ENCODE results near the gene DTD1.

DTD1 gene, protein sequence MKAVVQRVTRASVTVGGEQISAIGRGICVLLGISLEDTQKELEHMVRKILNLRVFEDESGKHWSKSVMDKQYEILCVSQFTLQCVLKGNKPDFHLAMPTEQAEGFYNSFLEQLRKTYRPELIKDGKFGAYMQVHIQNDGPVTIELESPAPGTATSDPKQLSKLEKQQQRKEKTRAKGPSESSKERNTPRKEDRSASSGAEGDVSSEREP

DNA sequence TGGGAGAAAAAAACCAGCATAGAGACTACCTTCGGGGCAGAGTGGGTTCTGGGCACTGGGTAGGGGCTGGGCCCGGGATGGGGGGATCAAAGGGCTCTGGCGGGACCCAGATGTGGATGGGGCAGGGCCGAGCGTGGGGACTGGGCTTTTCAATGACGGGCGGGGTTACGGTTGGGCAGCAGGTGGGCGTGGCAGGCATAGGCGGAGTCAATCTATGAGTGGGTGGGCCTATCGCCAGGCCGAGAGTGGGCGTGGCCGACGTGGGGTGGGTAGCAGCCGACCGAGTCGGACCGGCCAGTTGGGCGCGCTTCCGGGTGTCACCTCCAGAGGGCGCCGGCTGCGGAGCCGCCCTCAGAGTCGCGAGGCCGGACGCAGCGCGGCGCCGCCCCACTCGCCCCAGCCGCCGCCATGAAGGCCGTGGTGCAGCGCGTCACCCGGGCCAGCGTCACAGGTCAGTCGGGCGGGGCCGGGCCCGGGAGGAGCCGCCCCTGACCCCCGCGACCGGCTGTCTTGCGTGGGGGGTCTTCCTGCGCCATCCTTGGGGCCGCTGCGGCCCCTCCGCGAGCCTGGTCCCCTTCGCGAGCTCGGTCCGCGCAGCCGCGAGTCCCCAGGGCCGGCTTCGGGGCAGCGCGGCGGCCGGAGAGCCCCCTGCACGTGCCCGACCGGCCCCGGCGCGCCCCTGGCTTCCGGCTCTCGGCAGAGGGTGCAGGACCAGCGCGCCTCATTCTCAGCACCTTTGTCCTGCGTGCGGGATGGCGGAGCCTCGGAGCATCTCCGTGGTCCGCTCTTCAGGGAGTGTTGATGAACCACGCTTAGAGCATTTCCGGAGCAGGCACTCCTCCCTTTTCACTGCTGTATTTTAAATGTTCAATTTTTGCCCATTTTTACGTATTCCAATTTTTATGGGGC is at the start of gene DTD1:
Gene DTD1 (plus strand): TSS at position 390 of the 909 bp plus-strand sequence. CDS start 19 bp downstream, at position 409.
- peak; percentile 69 for DNase-seq

DNA sequence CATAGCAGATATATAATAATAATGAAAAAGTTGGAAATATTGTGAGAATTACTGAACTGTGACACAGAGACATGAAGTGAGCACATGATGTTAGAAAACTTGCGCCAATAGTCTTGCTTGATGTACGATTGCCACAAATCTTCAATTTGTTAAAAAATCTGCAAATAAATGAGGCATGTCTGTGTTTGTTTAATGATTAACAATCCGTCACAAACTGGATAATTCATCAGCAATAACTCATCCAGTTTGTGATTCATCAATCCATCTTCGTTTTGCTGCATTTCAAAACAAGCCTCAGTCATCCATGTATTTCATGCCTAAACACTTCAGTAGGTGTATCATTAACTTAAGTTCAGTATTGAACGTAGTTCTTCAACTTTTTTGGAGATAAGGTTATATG is 46.1 kb upstream of the DTD1 start:
- DNase-seq, result no peak

DNA sequence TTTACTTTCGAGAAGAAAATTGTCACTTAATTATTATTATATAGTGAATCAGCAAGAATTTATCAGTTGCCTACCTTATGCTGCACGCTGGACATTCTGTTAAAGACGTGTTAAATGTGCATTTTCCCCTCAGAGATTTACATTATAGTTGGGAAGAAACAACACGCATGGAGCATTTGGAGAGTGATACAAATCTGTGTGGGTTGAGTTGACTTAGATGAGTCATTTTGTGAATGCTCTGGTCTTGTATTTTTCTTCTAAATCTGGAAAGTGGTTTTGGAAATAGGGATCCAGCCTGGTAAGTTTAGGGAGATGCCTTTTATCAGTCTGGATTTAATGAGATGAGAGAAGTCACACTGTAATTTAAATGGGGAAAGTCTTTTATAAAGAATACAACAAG is 44.6 kb upstream of the DTD1 start:
- DNase-seq, result no peak

DNA sequence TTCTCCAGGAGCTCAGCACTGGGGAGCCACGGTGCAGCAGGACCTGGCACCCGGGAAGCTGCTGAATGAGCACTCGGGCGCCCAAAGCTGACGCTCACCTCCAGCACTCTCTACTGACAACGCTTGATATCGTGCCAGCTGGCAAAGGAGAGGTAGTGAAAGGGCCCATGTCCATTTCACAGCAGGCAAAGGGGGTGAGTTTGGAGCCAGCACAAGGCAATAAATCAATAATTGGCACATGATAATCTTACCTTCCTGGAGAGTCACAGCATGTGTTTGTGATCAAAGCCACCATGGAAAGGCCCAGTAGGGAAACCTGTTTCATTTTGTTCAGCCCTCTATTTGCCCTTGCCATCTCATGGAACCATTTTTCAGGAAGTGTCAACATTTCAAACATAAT is 43.9 kb upstream of the DTD1 start:
- peak; percentile 92 for DNase-seq

DNA sequence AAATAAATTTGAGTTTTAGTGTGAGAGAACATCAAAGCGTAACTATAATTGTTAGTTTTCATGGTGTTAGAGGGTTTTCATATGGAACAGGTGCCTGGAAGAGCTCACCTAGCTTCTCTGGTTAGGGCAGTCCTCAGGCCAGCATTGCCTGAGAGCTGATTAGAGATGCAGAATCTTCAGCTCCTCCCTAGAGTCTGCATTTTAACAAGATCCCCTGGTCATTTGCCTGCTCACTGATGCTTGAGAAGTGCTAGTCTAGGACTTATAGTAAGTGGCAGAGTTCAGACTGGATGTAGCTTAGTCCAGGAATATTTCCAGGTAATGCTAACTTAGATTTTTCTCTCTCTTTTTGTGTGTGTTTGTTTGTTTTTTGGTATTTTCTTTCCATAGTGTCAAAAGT is 42.3 kb upstream of the DTD1 start:
- DNase-seq, result no peak

DNA sequence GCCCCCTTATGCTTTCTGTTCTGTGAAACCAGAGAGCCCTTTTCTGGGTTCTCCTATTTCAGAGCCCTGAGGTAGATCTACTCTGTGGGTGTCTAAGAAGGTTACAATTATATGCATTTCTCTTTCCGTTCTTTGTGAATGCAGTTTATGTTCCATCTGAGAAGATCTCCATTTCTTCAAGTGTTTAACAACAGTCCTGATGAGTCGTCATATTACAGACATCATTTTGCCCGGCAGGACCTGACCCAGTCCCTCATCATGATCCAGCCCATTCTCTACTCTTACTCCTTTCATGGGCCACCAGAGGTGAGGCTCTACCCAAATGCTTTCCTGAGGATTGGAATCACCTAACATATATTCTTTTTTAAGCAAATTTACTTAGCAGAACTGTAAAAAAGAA is 39.4 kb upstream of the DTD1 start:
- no peak for DNase-seq

DNA sequence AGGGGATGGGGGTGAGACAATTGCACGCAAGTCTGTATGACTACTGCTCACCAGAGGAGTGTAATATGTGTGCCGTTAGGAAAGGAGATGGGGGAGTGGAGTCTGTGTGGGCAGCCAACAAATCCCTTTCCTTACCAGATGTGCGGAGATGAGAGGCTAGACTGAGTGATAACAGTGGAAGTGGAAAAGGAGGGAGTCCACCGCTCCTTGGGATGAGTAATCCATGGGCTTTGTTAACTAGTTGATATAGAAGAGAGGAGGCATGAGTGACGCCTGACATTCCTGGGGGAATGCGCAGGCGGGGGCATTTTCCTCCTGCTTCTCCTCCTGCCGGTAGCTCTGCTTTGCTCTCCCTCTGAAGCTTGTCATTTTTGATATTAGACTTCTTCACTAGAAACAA is 34.1 kb upstream of the DTD1 start:
- DNase-seq, result no peak

DNA sequence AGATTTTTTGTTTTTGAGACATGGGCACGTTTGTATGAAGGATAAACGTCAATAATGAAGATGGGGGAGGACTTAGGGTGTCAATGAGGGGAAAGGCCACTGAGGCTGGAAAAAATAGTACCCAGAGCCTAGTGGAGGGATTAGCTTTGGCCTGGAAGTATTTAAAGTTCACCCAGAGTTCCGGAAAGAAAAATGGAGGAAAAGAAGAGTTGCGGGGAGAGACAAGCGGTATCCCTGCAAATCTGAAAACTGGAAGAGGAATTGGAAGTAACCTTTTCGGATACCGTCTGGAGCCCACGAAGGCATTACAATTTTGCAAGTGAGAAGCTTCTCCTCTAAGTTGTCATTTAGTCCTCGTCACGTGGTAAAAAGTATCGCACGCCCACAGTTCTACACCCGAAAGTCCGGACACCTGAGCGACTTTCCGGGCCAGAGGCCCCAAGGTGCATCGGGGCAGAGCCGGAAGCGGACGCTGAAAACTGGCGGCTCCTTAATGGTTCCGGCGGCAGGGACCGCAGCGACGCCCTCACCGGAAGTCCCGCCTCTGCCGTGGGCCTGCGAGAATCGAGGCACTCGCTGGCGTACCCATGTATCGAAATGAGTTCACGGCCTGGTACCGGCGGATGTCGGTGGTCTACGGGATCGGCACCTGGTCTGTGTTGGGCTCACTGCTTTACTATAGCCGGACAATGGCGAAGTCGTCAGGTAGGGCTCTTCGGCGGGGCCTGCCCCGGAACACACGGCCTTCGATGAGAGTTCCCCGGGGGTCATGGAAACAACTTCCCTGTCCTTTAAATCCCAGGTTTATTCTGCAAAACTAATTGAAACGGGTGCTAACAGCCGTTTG is 20.7 kb upstream of the DTD1 start, which contains the start of gene SMIM26:
Gene SMIM26 (plus strand): TSS at position 541 of the 847 bp plus-strand sequence. CDS start 47 bp downstream, at position 588.
- DNase-seq, result peak; percentile 53

DNA sequence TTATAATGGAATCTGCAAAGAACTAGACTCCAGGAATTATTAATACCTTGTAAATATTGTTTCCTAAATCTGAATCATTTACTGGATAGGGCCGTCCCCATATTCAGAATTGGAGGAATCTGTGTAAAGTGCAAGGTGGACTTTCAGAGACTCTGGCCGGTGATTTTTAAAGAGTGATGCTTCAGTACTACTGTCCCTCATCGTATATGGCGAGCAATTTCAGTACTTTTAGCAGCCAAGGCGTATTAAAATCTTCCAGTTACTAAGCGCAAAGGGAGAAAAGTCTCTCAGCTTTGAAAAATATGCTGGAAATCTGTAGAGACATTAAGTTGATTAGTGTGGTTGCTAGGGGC is 20.1 kb upstream of the DTD1 start:
- DNase-seq, result no peak

DNA sequence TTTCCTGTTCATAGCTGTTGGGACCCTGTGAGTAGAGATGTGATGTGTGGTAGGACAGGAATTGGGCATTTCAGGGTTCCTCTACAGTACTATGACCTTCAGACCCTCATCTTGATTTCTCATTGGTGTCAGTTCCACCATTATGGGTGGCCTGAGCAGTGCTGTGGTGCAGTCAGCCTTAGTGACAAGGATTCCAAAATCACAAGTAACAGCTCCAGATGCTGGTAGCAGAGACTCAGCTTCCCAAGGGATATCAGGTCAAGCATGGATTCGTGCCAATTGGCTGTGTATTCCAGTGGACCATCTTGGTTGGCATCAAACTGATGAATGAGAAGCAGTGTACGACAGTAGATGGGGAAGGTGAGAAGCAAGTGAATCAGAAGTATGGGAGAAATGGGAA is 16.8 kb upstream of the DTD1 start:
- DNase-seq, result no peak

DNA sequence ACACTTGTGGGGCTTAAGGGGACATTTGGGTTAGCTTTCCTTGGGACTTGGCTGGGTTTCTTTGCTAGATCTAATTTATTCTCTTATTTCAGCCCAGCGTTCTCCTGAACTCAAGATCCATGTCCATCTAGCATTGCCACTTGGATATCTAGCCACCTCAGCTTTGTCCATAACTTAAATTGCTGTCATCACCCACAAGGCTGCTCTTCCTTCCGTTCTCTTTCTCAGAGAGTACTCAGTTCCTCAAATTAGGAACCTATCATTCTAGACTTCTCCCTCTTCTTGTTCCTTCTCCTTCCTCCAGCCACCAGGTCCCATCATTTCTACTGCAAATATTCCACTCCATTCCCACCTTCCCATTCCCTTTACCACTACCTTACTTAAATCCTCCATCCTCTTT is 16.3 kb upstream of the DTD1 start:
- no peak for DNase-seq

DNA sequence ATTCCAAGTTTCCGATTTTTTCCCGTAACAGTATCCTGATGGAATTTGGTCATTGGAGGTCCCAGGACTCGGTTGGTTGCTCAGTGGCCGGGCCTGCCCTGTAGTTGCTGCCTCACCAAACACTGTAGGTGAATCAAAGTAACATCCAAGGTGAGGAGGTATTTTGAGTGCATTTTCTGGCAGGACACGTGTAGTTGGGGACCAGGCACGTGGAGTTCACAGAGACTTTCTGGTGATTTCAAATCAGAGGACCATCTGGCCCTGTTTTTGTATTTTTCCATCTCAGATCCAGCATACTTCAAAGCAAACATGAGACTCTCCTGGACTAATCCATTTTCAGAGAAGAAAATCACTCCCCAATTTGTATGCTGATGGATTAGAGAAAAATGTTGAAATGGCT is 9.9 kb upstream of the DTD1 start:
- DNase-seq, result no peak

DNA sequence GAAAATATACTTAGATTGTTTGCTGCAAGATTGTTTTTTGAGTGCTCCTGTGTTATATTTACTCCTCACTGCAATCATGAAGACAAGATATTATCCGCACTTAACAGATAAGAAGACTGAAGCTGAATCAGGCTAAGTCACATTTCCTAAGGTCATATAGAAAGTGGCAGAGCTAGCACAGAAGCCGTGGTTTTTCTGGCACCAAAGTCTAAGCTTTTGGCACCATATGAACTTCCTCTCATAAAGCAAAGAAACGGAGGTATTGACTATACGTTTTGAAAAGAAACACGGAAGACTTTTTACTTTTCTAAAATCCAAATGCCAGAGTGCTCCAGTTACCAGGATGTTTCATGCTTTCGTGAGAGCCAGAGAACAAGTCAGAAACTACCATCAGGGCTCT is 9.3 kb upstream of the DTD1 start:
- DNase-seq, result no peak

DNA sequence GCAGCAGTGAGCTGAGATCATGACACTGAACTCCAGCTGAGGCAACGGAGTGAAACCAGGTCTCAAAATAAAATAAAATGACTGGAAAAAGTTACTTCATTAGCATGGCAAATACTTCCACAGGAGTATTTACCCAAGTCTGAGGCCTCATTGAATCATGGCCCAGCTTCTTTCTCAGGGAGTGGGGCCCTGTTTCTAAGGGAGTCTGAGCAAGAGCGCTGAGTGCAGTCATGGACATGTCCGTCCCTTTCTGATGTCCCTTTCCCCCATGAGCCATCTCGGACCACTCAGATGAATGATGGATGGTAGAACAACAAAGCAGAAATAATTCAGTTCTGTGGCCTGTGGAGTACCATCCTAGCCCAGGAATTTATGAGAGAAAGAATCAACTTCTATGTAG is 7.8 kb upstream of the DTD1 start:
- DNase-seq, result no peak

DNA sequence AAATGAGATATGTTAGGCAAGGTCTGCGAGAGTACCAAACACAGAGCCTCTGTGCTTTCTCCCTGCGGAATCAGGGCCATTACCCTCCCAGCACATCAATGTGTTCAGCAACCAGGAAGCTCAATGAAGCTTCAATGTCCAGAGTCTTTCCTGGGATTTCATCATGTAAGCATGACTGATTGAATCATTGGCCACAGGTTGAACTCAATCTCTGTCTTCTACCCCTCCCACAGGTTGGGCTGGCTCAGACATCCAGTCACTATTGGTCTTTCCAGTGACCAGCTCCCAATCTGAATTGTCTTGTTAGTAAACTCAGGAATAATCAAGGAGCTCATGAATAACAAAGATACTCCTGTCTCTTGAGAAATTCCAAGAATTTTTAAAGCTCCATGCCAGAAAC is 2.7 kb upstream of the DTD1 start:
- DNase-seq, result no peak

DNA sequence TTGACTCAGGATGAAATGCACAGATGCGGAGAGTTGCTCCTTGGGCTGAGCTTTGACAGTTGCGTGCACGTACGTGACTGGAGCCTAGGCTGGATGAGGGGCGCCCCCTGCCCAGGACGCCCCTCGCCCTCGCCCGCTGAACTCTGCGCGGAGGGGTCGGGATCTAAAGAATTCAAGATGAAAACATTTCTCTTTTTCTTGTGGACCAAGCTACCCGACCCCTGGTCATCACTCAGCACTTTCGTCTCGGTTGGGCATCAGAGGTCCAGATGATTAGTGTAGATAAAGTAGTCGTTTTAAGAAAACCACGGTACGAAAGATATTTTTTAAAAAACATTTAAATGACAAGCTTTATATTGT is 700 bp downstream of the DTD1 start:
- no peak for DNase-seq

DNA sequence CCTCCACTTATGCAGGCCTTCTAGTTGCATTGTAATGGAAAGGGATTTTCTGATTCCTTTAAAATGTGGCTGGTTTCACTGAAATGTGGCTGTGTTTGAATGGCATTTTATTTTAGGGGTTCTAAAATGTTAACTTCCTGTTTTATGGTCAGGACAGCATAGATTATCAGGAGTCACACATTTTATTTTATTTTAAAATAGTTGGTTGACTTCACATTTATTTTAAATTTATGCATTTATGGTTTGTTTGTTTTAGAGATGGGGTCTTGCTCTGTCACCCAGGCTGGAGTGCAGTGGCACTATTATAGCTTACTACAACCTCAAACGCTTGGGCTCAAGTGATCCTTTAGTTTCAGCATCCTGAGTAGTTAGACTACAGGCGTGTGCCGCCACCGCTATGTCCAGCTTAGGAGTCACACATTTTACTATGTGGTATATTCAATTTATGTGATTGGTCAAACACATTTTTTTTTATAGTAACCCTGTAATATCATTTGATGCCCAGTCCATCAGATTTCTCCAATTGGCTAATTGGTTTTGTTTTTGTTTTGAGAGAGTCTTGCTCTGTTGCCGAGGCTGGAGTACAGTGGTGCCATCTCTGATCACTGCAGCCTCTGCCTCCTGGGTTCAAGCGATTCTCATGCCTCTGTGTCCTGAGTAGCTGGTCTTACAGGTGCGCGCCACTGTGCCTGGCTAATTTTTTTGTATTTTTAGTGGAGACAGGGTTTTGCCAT is 2.3 kb downstream of the DTD1 start:
- no peak for DNase-seq

DNA sequence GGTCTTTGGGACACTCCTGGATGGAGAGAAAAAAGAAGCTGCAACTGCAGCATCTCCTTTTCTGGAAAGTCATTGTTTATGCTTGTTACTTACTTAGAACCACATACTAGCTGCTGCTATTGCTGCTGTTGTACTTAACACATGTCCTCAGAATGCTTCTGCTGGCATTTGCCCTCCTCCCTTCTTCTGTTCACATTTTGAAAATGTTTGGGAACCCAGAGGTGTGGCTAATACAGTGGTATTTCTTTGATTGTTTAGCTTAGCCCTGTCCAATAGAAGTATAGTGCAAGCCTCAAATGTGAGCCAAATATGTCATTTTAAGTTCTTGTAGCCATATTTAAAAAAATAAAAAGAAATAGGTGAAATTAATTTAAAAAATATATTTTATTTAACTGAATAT is 8.4 kb downstream of the DTD1 start:
- DNase-seq, result no peak

DNA sequence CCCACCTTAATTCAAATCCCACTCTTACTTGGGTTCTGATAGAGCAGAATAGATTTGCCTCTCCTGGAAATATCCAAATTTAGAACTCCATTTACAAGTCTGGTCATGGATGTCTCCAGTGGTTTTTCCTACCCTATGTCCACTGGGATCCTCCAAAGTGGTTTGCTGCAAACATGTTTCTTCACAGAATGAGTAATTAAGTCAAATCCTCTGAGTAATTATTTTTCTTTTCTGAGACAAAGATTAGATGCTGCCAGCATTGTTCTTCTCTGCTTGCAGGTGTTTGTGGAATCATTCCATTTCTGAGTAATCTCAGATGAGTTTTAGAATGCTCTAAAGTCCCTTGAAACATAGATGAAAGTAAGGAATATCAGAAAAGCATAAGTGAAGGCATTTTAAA is 21.9 kb downstream of the DTD1 start:
- DNase-seq, result no peak

DNA sequence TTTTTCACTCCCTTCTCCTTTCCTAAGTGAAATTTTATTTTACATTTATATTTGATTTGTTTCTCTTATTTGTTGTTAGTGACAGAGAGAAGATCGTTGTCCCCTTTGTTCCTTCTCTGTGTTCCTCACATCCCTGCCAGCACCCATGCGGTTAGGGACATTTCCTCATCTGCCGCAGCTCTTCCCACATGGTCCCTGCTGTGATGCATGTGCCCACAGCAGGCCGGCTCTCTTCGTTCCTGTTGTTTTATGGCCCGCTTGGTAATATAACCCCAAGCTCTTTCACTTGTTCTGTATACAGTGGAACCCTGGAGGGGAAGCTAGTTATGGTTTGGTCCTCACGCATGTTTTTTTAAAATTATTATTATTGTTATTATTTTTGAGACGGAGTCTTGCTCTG is 23.6 kb downstream of the DTD1 start:
- DNase-seq, result no peak

DNA sequence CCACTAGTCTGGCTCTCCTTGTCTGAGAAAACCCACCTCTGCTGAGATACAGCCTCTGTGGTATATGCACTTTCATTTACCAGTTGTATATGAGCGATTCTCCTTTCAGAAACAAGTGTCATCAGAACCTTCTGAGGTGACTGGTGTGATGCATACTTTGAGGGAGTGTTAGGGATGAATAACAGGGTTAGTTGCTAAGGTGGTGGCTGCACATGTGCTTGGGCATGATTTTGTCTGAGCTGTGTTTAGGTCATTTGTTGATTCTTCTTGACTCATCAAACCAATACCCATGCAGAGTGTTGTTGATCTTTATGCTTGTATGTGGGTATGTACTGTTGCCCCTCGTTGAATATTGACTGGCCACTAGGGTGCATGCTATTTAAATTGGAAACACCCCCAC is 25.7 kb downstream of the DTD1 start:
- no peak for DNase-seq

DNA sequence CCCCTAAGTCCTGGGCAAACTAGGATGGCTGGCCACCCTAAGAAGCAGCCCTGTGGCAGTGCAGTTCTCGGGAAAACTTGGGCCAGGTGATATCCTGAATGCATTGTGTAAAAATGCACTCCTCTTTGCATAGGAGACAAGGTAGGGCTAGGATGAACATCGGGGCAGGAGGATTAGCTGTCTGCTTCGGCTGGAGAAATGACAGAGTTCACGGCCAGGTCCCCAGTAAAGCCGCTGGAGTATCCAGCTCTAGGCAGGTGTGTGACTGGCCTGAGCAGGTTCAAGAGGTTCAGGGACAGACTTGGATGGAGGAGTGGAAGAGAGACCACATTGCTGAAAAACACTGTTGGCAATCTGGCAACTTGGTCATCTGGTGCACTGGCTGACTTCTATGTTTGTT is 26.4 kb downstream of the DTD1 start:
- no peak for DNase-seq

DNA sequence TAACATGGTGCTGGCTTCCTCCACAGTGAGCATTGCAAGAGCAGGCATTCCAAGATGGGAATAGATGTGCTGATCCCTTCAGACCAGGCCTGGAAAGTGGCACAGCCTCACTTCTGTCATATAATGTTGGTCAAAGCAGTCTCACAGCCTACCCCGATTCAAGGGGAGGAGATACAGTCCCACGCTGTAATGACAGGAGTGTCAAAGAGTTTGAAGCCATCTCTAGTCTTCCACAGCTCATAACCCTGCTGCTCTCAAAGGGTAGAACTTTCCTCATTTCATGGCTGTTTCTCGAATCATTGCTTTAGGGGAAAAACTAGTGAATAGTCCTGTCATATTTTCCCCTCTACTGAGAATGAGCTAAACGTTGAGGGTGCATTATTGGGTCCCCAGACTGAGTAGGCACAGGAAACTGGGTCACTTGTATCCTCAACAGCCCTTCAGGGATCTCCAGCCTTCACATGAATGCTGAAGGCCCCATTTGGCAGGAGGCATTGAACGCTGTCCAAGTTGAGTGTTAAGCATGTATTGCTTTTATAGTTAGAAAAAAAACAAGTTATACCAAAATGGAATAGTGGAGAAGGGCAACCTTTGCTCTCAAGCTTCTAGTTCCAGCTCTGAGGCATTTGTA is 27.3 kb downstream of the DTD1 start:
- no peak for DNase-seq
